Small intestine (tissue), 7 donors: ENCODE results near the gene AZU1. TPM values are rescaled to one million over a fixed set of nuclear protein-coding genes. Genes with fewer than 3 reads are reported as not detected.
"Not testable (repeated sequence)": the region's sequence is repeated elsewhere in the genome, so short reads cannot be mapped to it uniquely, and the experiment has no call there.

Source experiments
- DNase-seq, 2 donors: peaks; one replicate each; pipeline versions ENCODE4 v3.0.0 to v3.0.0-alpha.2; 2013
- FAIRE-seq: peaks from 2 replicates; lab custom pipeline; 2012; peaks lifted over from hg19 to GRCh38; lab: Jason Lieb, UNC
- H3K27ac ChIP-seq, 3 donors: one replicate each; pipeline ENCODE4 v1.5.1; 2013; ENCODE audit warnings: low read length in 2 of 3, mild to moderate bottlenecking in 2 of 3, control low read depth in 1 of 3, inconsistent platforms in 1 of 3, low read depth in 1 of 3, moderate library complexity in 1 of 3
- H3K27me3 ChIP-seq, 3 donors: one replicate each; pipeline ENCODE4 v1.6.1; 2013; ENCODE audit warnings: low read length in 3 of 3, inconsistent platforms in 1 of 3; ENCODE audit not compliant: control insufficient read depth in 3 of 3, insufficient read depth in 3 of 3
- H3K36me3 ChIP-seq, 3 donors: one replicate each; pipeline ENCODE4 v1.6.1; 2013; ENCODE audit warnings: low read length in 3 of 3, inconsistent platforms in 1 of 3, low read depth in 1 of 3, mild to moderate bottlenecking in 1 of 3, moderate library complexity in 1 of 3; ENCODE audit not compliant: control insufficient read depth in 3 of 3, insufficient read depth in 2 of 3
- H3K4me1 ChIP-seq, 3 donors: one replicate each; pipeline ENCODE4 v1.6.1; 2013; ENCODE audit warnings: low read length in 2 of 3, inconsistent platforms in 1 of 3, low read depth in 1 of 3, mild to moderate bottlenecking in 1 of 3, moderate library complexity in 1 of 3; ENCODE audit not compliant: control insufficient read depth in 3 of 3, insufficient read depth in 2 of 3
- H3K4me3 ChIP-seq, 3 donors: one replicate each; pipeline ENCODE4 v1.5.1; 2013; ENCODE audit warnings: low read length in 3 of 3, control low read depth in 1 of 3, inconsistent platforms in 1 of 3, low read depth in 1 of 3, mild to moderate bottlenecking in 1 of 3, moderate library complexity in 1 of 3
- H3K9me3 ChIP-seq, 2 donors: one replicate each; pipeline ENCODE4 v1.6.1; 2013; ENCODE audit warnings: low read depth in 1 of 2, low read length in 1 of 2; ENCODE audit not compliant: control insufficient read depth in 2 of 2, insufficient read depth in 1 of 2
- WGBS, 3 donors: extraction: QIAGEN DNeasy Blood & Tissue Kit; methylation state at CpG; one replicate each; pipeline ENCODE4 v1.1.7; 2013; 5-methylcytosine and 5-hydroxymethylcytosine counted together
- polyA plus RNA-seq, 4 donors: library from polyadenylated mRNA; stranded (reverse) in 3 of 4; unstranded in 1 of 4; fragments of 200-250 nt in 3 of 4; fragments of 120-200 nt in 1 of 4; gene quantifications; one replicate each; pipeline versions ENCODE4 v1.2.1 to v1.2.3, GENCODE V29; 2013
- donor health status: healthy with polysubstance abuse.
- donor health status: control.
- donor health status: control.
- donor health status: Bipolar disorder and iron deficiency.
- donor health status: healthy.

Gene AZU1
- polyA plus RNA-seq, 4 donors = 0.22 TPM; not detected in 3

- Histone ChIP-seq H3K27ac (peak within 1 kb of the TSS in 1 of 3 donors; percentile 91), H3K36me3 (no peaks in the 10 kb centered on the region), H3K27me3 (peaks cover 1 to 51% (median 7%) of the 10 kb centered on the region in 3 donors), H3K4me1 (no peaks in the 10 kb centered on the region), H3K9me3 (no peaks in the 10 kb centered on the region), H3K4me3 (no peak within 1 kb of the TSS)
- DNase-seq (no peak), FAIRE-seq (no peak)
- 54 to 64% (median 60%) methylated on average over 38 to 55 of the region's 55 CpGs for WGBS, 3 donors
Measured at GRCh38 chr19:852136-853013, 24.7 kb downstream of the AZU1 start, which contains the start of gene ELANE. Gene ELANE, plus strand, starts transcription at chr19:852303. Its CDS starts 26 bp downstream, at chr19:852329.

GRCh38 chr19:853014-853585 lies 25.5 kb downstream of the AZU1 start:
- DNase-seq (no peak), FAIRE-seq (no peak)
- Histone ChIP-seq H3K9me3 (no peaks in the 10 kb centered on the region), H3K36me3 (no peaks in the 10 kb centered on the region), H3K4me3 (no peak overlapping the region), H3K27ac (no peak overlapping the region), H3K27me3 (peaks cover 1 to 44% (median 7%) of the 10 kb centered on the region in 3 donors), H3K4me1 (no peaks in the 10 kb centered on the region)
- WGBS, 3 donors = 32 to 56% (median 49%) methylated on average over 26 to 67 of the region's 67 CpGs

- not testable (repeated sequence) for FAIRE-seq, H3K4me3 ChIP-seq, H3K36me3 ChIP-seq, H3K27ac ChIP-seq, H3K4me1 ChIP-seq, H3K9me3 ChIP-seq, DNase-seq
- H3K27me3 ChIP-seq = peaks cover 1 to 38% (median 7%) of the 10 kb centered on the region in 3 donors
- WGBS, 3 donors = 63 to 78% (median 69%) methylated on average over 10 to 12 of the region's 17 CpGs
Measured at GRCh38 chr19:853614-854220, 26.1 kb downstream of the AZU1 start.

DNA sequence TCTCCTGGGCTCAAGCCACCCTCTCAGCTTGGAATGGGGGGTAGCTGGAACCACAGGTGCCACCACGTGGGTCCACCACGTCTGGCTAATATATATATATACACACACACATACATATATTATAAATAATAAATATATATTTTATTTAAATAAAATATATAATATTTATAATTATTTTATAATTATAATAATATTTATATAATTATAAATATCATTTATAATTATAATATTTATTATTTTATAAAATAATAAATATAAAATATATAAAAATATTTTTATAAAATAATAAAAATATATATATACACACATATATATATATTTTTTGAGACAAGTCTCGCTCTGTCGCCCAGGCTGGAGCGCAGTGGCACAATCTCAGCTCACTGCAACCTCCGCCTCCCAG lies 26.9 kb downstream of the AZU1 start:
- FAIRE-seq = peak; percentile 86
- no peak overlapping the region for H3K27ac ChIP-seq
- H3K27me3 ChIP-seq = peaks cover 1 to 42% (median 12%) of the 10 kb centered on the region in 3 donors
- H3K4me1 ChIP-seq = peaks cover 0 to 5% (median 0%) of the 10 kb centered on the region in 3 donors
- WGBS, 3 donors = 67 to 76% (median 70%) methylated on average over 6 of the region's 6 CpGs
- no peaks in the 10 kb centered on the region for H3K36me3 ChIP-seq
- H3K4me3 ChIP-seq = no peak overlapping the region
- H3K9me3 ChIP-seq = peaks cover 0 to 3% of the 10 kb centered on the region in 2 donors
- DNase-seq = no peak

- WGBS, 3 donors = 81 to 89% (median 86%) methylated on average over 12 of the region's 12 CpGs
- peaks cover 0 to 8% (median 0%) of the 10 kb centered on the region in 3 donors for H3K4me1 ChIP-seq
- H3K4me3 ChIP-seq = no peak overlapping the region
- H3K27me3 ChIP-seq = peaks cover 3 to 43% (median 12%) of the 10 kb centered on the region in 3 donors
- DNase-seq (no peak), FAIRE-seq (no peak)
- no peaks in the 10 kb centered on the region for H3K36me3 ChIP-seq
- no peak overlapping the region for H3K27ac ChIP-seq
- H3K9me3 ChIP-seq = peaks cover 0 to 3% of the 10 kb centered on the region in 2 donors
Measured at GRCh38 chr19:855142-855541, 27.5 kb downstream of the AZU1 start.

DNA sequence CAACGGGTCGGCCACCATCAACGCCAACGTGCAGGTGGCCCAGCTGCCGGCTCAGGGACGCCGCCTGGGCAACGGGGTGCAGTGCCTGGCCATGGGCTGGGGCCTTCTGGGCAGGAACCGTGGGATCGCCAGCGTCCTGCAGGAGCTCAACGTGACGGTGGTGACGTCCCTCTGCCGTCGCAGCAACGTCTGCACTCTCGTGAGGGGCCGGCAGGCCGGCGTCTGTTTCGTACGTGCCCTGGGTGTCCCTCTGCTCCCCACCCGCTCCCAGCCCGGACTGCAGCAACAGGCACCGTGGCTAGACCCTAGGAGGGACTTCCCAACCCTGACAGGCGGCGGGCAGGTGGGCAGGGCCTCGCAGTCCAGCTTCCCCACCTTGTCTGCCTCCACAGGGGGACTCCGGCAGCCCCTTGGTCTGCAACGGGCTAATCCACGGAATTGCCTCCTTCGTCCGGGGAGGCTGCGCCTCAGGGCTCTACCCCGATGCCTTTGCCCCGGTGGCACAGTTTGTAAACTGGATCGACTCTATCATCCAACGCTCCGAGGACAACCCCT lies 28.0 kb downstream of the AZU1 start:
- FAIRE-seq = no peak
- Histone ChIP-seq H3K9me3 (peaks cover 0 to 3% of the 10 kb centered on the region in 2 donors), H3K4me1 (peaks cover 0 to 8% (median 0%) of the 10 kb centered on the region in 3 donors), H3K27me3 (peaks cover 3 to 38% (median 12%) of the 10 kb centered on the region in 3 donors), H3K27ac (no peak overlapping the region), H3K36me3 (no peaks in the 10 kb centered on the region), H3K4me3 (no peak overlapping the region)
- WGBS, 3 donors = 73 to 79% (median 75%) methylated on average over 33 to 40 of the region's 40 CpGs
- no peak for DNase-seq

- FAIRE-seq = no peak
- Histone ChIP-seq H3K36me3 (no peaks in the 10 kb centered on the region), H3K9me3 (peaks cover 0 to 3% of the 10 kb centered on the region in 2 donors), H3K4me3 (no peak overlapping the region), H3K27me3 (peaks cover 4 to 19% (median 5%) of the 10 kb centered on the region in 3 donors), H3K4me1 (peaks cover 0 to 8% (median 0%) of the 10 kb centered on the region in 3 donors), H3K27ac (no peak overlapping the region)
- 66 to 77% (median 74%) methylated on average over 9 of the region's 9 CpGs for WGBS, 3 donors
- DNase-seq = no peak
Measured at GRCh38 chr19:858284-858683, 30.6 kb downstream of the AZU1 start.
